GM12872 (cell line): ENCODE data around the gene SH3PXD2A.

Source experiments
- TF ChIP-seq, protein P1 (sequence below): IDR thresholded peaks from 3 replicates; pipeline ENCODE4 v1.5.1; 2011; ENCODE audit warnings: low read depth, mild to moderate bottlenecking, low read length, moderate library complexity; ENCODE audit not compliant: insufficient read depth

Gene SH3PXD2A

DNA sequence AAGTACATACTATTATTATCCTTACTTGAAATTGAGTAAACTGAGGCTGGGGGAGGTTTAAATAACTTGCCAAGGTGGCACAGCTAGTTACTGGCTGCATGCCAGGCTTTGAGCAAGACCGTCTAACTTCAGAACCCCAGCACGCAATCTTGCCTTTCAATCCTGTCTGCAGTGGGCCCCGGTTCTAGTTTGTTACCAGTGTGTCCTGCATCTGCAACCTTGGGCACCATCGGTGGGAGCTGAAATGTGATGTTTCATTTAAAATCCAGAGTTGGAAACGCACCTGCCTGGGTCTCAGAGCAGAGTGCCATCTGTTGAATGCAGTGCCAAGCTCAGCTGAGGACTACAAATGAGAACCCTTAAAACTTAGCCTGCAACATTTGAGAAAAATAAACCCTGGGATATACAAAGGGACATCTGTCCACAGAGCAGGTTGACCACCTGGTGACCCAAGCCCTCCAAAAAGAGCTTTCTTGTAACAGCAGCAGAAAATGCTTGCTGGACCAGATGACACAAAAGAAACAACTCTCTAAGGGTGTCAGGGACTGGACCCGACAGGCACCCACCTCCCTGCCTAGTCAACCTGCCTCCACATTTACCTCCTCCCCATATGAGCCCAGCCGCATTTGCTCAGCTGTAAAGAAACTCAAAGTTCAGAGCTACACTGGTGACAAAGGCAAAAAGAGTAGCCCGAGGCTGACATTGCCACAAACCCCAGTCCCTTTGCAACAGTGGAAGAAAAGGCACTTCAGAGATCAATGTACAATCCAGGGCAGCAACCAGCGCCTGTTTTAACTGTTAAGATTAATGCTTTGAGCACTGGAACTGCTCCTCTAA is 1.7 kb downstream of the SH3PXD2A start:
- TF ChIP-seq, protein P1, sequence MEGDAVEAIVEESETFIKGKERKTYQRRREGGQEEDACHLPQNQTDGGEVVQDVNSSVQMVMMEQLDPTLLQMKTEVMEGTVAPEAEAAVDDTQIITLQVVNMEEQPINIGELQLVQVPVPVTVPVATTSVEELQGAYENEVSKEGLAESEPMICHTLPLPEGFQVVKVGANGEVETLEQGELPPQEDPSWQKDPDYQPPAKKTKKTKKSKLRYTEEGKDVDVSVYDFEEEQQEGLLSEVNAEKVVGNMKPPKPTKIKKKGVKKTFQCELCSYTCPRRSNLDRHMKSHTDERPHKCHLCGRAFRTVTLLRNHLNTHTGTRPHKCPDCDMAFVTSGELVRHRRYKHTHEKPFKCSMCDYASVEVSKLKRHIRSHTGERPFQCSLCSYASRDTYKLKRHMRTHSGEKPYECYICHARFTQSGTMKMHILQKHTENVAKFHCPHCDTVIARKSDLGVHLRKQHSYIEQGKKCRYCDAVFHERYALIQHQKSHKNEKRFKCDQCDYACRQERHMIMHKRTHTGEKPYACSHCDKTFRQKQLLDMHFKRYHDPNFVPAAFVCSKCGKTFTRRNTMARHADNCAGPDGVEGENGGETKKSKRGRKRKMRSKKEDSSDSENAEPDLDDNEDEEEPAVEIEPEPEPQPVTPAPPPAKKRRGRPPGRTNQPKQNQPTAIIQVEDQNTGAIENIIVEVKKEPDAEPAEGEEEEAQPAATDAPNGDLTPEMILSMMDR, result no peak

DNA sequence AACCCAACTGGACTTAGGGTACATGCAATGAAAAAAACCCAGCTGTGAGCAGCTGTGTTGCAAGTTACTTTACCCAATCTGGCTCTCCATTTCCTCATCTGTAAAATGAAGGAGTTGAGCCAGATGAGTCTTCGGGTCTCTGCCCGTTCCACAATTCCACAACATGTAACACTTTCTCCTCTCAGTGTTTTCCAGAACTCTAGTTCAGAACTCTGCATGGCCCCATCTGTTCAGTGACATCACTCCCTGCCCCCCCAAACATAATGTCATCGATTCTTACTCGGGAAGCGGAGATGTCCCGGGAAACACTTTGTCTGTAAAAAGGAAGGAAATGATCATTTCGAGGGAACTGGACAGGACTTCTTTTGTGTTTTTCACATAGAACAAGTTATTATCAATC is 2.5 kb downstream of the SH3PXD2A start:
- TF ChIP-seq, protein P1, result no peak

DNA sequence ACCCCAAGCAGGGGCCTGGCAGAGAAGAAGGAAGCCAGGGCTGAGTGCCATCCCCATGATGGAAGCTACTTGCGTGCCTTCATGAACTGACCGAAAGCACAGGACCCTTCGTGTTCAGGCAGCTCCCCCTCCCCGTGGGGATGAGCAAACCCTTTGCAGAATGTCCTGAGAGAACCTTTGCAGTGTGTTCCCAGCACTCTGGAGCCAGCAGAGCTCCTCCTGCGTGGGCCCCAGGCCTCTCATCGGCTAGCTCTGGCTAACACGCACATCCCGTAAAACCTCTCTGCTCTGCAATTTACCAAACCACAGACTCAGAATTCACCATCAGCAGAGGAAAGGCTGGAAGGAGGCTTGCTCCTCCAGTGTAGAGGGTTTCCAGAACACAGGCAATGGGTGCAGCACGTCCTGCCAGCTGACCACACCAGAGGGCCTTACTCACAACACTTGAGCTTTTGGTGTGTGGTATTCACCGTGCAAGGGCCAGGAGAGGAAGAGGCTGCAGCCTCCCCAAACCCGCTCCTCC is 3.1 kb downstream of the SH3PXD2A start:
- TF ChIP-seq, protein P1, result no peak

DNA sequence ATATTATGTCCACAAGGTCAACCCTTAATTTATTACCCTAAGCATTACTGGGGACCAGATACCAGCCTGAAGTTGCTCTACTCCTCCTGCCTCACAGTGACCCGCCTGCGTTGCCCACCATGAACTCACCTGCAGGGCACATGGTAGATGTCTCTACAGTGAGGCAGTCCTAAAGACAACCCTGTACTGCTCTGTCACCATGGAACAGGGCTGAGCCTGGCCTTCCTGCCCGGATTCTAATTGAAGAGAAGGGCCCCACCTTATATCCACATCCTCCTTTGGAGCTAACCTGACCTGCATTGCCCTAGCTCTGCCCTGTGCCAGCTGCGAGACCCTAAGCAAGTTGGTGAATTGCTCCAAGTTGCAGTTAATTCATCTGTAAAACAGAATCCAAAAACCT is 4.1 kb downstream of the SH3PXD2A start:
- TF ChIP-seq, protein P1, result no peak

DNA sequence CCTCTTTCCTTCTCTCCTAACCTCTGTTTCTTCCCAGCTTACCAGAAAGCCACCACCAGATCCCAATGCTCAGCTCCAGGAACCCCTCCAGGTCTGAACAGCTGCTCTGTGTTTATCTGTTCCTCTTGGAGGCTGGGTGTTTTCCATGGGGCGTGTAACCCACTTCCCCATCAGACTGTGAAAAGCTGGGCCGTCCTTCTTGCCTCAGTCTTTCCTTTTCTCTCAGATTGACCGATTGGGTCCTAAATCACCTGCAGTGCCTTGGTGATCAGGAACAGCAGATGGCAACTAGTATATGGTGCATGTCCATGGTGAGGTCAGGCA is 4.8 kb downstream of the SH3PXD2A start:
- TF ChIP-seq, protein P1, result no peak

DNA sequence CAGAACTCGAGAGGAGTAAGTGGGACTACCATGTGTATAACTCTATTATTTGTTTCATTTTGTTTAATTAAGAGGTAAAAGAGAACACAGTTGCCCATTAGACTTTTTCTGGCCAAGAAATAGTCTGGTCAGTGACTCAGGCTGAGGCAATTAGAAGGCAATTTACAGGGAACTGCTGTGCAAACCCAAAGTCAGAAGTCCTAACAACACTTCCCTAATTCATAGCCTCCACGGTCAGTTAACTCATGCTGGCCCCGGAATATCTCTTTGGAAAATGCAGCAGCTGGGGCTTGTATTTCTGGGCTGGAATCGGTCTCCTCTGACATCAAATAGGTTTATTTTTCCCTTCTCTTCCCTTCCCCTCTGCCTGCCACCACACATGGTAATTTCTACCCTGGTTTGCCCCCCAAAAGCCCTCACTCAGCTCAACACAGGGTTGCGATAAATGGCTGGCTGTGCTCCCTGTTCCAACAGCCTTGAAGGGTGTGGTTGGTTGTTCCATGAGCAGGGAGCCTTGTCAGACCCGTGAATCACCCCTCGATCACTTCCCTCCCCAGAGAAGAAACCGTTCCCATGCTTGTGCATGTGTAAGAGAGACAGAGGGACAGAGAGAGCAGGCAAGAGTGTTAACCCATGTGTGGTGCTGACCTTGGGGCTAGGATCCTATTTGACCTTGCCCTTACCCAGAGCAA is 5.3 kb downstream of the SH3PXD2A start:
- TF ChIP-seq, protein P1, result no peak

DNA sequence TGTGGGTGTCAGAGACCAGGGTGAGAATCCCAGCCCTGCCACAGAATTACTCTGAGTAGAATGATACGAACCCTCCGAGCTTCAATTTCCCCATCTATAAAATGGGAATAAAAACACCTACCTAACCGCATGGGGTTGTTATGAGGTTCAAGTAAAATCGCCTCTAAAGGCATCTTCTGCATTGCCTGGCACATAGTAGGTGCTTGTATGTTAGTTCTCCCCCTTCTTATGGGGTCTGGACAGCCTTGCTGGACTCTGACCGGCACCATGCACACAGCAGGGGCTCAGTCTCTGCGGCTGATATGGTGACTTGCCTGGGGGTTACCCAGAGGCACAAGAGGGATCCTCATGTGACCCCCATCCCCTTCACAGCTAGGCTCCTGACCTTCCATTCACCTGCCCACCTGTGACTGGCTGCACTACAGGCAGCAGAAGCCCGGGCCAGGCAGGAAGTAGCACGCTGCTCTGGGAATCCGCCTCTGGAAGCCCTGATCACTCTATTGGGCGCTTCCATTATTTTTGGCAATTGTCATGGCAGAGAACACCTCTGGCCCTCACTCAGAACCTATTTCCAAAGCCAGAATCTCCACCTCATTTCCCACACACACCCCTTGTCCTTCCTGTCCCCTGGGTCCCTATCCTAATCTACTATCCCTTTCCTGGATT is 6.0 kb downstream of the SH3PXD2A start:
- TF ChIP-seq, protein P1, result no peak
